ENCODE measurements around the gene FAM193A.

- TF ChIP-seq, protein P1, sequence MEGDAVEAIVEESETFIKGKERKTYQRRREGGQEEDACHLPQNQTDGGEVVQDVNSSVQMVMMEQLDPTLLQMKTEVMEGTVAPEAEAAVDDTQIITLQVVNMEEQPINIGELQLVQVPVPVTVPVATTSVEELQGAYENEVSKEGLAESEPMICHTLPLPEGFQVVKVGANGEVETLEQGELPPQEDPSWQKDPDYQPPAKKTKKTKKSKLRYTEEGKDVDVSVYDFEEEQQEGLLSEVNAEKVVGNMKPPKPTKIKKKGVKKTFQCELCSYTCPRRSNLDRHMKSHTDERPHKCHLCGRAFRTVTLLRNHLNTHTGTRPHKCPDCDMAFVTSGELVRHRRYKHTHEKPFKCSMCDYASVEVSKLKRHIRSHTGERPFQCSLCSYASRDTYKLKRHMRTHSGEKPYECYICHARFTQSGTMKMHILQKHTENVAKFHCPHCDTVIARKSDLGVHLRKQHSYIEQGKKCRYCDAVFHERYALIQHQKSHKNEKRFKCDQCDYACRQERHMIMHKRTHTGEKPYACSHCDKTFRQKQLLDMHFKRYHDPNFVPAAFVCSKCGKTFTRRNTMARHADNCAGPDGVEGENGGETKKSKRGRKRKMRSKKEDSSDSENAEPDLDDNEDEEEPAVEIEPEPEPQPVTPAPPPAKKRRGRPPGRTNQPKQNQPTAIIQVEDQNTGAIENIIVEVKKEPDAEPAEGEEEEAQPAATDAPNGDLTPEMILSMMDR (IDR thresholded peaks at IDR 0.05): no peak
- no peak for TF ChIP-seq ZFX (IDR thresholded peaks at IDR 0.05; ENCODE audit: borderline replicate concordance)
Measured at GRCh38 chr4:2757426-2757825, 221.0 kb downstream of the FAM193A start.
